ENCODE measurements around the gene CEBPB.

CEBPB gene

DNA sequence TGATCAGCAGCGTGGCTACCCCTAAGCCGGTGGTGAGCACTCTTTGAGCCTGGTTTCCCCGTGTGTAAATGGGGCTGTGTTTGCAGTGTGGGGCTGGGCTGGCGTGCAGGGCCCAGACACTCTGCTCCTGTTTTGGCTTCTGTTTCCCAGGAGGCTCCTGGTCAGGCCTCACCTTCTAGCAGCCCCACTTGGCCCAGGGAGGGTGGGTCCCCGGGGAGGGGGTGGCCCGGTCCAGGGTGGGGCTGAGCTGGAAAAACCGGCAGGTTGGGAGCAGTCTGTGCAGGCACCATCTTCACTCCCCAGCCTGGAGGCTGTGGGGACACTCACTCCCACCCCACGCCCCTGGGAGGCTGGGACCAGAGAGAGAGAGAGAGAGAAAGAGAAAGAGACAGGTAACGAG, 25.3 kb downstream of the CEBPB start:
- TF ChIP-seq, protein P1, sequence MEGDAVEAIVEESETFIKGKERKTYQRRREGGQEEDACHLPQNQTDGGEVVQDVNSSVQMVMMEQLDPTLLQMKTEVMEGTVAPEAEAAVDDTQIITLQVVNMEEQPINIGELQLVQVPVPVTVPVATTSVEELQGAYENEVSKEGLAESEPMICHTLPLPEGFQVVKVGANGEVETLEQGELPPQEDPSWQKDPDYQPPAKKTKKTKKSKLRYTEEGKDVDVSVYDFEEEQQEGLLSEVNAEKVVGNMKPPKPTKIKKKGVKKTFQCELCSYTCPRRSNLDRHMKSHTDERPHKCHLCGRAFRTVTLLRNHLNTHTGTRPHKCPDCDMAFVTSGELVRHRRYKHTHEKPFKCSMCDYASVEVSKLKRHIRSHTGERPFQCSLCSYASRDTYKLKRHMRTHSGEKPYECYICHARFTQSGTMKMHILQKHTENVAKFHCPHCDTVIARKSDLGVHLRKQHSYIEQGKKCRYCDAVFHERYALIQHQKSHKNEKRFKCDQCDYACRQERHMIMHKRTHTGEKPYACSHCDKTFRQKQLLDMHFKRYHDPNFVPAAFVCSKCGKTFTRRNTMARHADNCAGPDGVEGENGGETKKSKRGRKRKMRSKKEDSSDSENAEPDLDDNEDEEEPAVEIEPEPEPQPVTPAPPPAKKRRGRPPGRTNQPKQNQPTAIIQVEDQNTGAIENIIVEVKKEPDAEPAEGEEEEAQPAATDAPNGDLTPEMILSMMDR (IDR thresholded peaks at IDR 0.05; ENCODE audit: low read depth, low read length) = no peak
- no peak overlapping the region for H3K4me3 ChIP-seq (replicated peaks in 1 of 2; ENCODE audit: low read depth in 2 of 2, low read length in 2 of 2)
- no peak for DNase-seq (ENCODE audit: low read depth in 2 of 2)

DNA sequence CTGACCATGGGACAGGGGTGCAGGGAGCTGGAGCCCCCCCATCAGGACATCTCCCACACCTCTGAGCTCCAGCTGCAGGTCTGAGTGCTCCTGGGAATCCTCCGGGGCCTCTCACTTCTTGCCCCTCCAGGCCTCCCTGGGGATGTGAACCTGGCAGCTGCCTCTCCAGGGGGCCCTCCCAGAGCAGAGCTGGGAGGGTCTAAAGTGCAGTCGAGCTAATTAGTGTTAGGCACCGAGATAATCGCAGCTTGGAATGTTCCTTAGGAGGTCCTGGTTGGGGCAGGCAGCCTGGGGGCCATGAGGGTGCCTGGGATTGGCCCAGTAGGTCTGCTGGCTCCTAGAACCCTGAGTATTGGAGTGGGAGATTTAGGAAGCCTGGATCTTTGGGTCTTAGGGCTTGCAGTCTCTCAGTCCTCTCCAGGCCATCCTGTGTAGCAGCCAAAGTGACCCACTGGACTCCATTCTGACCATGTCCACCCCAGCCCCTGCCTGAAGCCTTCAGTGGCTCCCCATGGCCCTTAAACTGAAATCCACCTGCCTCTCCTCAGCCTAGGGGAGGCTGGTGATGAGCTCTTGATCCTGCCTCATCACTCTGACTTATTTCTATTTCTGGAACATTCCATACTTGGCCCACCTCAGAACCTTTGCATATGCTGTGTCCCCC, 26.0 kb downstream of the CEBPB start:
- peak in 1 of 2 donors; percentile 12 for DNase-seq (ENCODE audit: low read depth in 2 of 2)
- TF ChIP-seq, protein P1 (IDR thresholded peaks at IDR 0.05; ENCODE audit: low read depth, low read length) = no peak
- no peak overlapping the region for H3K4me3 ChIP-seq (replicated peaks in 1 of 2; ENCODE audit: low read depth in 2 of 2, low read length in 2 of 2)

DNA sequence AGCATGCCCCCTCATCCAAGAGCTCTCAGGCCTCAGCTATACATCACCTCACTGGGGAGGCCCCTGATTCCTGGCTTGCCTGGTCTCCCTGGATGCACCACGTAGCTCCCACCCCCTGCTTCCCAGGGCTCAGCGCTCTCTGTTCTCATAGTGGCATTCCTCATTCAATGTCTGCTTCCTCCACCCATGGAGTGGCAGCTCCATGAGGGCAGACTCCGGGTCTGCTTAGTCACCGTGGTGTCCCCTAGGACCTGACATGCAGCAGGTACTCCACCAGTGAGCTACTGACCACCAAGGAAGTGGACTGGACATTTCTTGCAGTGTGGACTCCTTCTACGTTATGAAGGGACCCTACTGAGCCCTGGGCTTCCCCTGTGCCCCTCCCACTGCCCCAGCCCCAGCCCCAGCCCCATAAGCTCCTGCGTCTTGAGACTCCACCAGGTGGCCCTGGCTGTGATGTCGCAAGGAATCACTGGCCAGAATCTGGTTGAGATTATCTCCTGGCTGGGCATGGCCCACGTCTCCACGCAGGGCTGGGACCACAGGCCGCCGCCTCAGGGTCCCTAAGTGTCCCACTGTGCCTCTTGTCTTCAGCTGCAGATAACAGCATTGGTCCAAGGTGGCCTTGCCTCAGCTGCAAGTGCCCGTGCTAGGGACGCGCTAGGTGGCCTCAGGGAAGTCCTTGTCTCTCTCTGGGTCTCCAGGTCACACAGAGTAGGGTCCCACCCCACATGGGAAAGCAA, 26.7 kb downstream of the CEBPB start:
- H3K4me3 ChIP-seq (replicated peaks in 1 of 2; ENCODE audit: low read depth in 2 of 2, low read length in 2 of 2) = no peak overlapping the region
- DNase-seq (ENCODE audit: low read depth in 2 of 2) = no peak
- TF ChIP-seq, protein P1 (IDR thresholded peaks at IDR 0.05; ENCODE audit: low read depth, low read length) = no peak

DNA sequence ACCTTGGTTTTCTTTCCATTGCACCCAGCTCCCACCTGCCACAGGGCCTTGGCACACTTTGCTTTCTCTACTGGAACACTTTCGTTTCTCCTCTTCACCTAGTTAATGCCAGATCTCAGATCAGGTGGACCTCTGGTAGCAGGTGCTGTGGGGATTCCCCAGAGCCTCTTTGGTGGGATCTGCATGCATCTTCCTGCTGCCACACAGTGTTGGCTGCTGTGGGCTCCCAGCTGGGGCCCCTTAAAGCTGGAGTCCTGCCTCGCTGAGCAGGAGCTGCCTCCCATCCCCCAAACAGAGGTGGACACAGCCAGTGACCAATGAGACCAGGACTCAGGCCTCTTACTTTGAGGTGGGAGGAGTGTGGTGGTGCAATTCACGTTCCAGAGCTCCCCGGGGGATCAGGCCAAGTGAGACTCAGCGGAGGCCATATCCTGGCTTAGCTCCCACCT, 28.4 kb downstream of the CEBPB start:
- H3K4me3 ChIP-seq (replicated peaks in 1 of 2; ENCODE audit: low read depth in 2 of 2, low read length in 2 of 2) = no peak overlapping the region
- DNase-seq (ENCODE audit: low read depth in 2 of 2) = peak; percentile 69 to 80
- TF ChIP-seq, protein P1 (IDR thresholded peaks at IDR 0.05; ENCODE audit: low read depth, low read length) = no peak

DNA sequence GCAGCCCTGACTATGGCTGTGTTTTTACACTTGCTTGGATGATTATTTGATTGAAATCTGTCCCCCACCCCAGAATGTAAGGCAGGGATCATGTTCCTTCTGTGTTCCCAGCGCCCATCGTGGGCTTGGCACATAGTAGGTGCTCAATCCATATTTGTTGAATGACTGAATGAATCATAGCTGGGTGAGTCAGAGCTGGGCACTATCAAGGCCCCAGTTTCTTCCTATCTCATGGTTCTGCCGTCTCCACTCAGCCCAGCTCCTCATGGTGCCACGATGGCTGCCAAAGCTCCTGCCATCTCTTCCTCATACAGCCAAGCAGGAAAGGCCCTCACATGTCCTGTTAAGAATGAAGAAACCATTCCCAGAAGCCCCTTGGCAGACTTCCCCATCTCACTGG, 29.0 kb downstream of the CEBPB start:
- no peak overlapping the region for H3K4me3 ChIP-seq (replicated peaks in 1 of 2; ENCODE audit: low read depth in 2 of 2, low read length in 2 of 2)
- TF ChIP-seq, protein P1 (IDR thresholded peaks at IDR 0.05; ENCODE audit: low read depth, low read length) = no peak
- peak; percentile 32 to 41 for DNase-seq (ENCODE audit: low read depth in 2 of 2)

DNA sequence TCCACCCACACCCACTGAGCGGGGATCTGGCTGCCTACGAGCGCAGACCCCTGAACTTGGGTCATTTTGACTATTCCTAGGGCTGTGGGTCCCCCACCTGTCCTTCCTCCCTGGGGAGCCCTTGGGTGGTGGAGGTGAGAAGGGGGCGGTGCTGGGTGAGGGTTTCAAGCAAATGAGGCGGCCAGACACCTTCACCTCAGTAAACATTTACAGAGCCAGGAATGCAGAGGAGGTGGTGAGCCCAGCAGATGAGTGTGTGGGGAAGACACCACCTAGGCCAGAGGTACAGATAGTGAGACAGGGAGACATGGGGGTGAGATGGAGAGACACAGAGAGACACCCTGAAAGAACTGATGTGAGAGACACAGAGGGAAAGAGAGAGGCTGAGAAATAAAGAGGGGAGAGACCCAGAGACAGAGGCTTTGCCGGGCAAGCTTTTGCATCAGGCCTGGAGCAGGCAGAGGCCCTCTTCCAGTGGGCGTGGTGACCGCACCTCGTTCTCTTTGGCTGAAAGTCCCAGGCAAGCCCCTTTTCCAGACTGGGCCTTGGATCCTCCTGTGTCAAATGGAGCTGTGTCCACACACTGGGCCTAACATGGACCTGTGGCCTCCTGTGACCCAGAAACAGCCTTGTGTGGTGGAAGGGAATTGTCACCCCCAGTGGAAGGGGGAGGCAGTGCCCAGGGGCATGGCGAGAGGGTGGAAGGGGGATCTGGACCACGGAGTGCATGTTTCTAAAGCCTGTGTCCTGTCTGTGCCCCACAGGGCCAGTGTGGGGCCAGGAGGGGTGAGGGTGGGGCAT, 29.7 kb downstream of the CEBPB start:
- H3K4me3 ChIP-seq (replicated peaks in 1 of 2; ENCODE audit: low read depth in 2 of 2, low read length in 2 of 2) = no peak overlapping the region
- TF ChIP-seq, protein P1 (IDR thresholded peaks at IDR 0.05; ENCODE audit: low read depth, low read length) = no peak
- DNase-seq (ENCODE audit: low read depth in 2 of 2) = no peak

All from cardiac fibroblast (primary cell).